GM21737 (cell line): ENCODE measurements around the gene ARTN.

ENCODE experiments used
- ATAC-seq: cut with Tn5 transposase; IDR thresholded peaks from one replicate; pipeline ENCODE4 v1.9.1; 2021; ENCODE audit warnings: mild to moderate bottlenecking, moderate library complexity; ENCODE audit not compliant: unreplicated experiment

The ARTN gene

DNA sequence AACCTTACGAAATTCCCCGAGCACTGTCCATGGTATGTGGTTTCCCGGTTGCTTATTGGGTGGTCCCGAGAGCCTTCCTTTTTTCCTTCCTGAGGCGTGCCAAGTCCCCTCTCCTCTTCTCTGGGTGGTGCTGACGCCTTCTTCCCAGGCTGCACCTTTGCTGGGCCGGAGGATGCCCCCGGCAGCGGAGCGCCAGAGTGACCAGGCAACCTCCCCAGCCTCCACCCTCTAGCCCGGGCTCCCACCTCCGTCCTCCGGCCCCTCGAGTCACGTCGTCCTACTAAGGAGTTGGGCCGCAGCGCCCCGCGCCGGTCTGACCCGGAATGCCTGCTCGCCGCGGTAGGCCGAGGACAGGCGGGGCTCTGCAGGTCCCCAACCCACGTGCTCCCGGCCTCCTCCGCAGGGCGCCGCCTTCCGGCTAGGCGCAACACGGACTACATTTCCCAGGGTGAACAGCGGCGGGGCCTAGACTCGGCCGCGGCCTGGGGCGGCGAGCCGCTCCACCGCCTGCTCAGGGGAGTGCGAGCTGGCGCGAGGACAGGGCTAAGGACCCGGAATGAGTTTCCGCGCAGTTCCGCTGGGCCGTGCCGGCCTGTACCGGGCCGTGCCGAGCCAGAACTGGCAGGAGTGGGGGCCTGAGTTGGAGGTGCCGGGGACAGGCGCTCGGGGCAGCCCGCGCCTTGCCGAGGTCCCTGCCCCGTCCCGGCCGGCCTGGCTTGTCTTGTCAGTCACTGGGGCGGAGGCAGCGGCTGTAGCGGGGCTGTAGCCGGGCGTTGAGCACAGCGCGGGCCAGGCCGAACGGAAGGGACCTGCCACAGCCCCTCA is 12.8 kb downstream of the ARTN start, which contains the start of gene IPO13:
Gene IPO13, plus strand, starts transcription at position 715 of the 825 bp plus-strand sequence. CDS start 651 bp downstream, outside the sequence.
- ATAC-seq = peak; percentile 85

DNA sequence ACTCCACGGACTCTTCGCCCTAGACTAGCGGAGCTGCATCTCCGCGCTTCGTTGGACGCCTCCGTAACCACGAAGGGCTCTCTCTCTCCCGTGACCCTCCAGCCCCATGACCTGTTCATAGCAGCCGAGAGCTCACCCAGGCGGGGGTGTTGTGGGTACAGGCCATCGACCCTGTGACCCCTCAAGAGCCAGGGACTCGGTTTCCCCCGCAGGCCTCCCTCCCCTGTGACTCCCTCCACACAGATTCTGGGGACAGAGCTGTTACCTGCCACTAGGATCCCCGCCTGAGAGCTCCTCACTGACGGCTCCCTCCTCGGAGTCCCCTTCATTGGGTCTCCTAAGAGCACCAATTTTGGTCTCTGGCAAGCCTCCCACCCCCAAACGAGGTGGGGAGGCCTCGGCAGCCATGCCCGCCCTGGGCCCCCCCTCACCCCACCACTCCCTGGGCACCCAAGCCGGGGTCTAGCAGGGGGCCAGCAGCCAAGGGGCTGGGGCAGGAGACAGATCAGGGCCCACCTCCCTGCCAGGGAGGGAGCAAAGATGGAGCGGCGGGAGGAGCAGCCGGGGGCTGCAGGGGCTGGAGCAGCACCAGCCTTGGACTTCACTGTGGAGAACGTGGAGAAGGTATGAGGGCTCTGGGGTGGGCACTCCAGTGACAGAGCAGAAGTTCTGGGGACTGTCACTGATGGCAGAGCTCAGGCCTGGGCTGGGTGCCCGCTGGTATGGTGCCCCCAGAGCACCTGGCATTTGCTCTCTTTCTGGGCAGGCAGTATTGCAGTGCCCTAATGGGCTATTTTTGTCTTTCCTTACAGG is 13.7 kb downstream of the ARTN start:
- peak; percentile 18 for ATAC-seq

DNA sequence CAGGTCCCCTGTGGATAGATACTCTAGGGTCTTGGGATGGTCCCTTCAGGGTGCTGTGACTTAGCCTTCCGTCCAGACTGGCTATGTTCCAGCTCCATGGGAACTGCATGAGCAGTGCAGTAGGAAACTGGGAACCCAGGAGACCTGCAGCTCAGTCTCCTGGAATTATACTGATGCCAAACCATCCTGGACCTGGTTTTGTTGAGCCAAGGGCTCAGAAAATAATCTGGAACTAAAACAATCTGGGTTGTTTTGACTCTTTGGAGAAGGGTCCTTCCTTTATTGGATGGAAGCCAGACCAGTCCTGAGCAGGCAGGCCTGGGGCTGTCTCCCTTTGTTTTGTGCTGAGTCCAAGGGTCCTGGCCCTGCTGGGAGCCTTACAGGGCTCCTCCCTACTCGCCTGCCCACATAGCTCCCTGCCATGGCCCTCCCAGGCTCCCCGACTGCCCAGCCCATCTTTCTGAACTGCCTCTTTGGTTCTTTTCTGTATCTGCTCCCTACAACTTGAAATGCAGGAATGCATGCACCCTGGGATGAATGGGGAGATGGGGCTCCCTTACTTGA is 14.4 kb downstream of the ARTN start:
- ATAC-seq = no peak

GRCh38 chr1:43949678-43950077 is 16.1 kb downstream of the ARTN start:
- no peak for ATAC-seq

DNA sequence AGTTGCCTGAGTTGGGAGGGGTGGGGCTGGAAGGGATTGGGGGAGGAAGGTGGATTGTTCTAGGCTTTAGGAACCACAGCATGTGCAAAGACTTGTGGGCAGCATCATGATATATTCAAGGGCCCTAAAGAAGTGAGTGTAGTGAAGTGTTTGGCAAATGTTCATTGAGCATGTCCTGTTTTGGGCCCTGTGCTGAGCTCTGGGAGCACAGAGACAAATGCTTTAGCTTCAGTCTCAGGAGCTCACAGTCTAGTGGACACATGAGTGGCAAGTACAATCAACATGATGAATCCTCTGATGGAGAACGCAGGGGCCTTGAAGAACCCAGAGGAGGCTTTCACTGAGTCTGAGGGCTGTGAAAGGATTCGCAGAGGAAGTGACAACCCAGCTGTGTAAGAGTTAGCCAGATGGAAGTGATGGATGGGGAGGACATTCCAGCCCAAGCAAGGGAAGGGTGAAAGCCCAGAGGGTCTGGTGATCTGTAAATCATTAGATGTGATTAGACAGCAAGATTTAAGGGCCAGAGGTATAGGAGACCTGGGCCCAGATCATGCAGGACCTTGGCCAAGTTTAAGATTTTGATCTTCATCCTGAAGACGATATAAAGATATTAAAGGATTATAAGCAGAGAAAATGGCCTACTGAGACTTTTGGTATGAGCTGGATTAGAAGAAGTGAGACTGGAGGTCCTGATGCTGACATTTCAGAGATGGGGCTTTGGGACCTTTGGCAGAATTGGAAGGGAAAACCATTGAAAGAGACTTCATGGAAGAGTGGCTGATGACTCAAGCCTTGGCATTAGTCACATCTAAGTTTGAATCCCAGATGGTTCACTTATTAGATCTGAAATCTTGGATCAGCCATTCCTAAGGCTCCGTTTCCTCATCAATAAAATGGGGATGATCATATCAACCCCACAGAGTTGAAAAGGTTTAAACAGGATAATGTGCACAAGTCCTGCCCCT is 17.7 kb downstream of the ARTN start:
- ATAC-seq = no peak

DNA sequence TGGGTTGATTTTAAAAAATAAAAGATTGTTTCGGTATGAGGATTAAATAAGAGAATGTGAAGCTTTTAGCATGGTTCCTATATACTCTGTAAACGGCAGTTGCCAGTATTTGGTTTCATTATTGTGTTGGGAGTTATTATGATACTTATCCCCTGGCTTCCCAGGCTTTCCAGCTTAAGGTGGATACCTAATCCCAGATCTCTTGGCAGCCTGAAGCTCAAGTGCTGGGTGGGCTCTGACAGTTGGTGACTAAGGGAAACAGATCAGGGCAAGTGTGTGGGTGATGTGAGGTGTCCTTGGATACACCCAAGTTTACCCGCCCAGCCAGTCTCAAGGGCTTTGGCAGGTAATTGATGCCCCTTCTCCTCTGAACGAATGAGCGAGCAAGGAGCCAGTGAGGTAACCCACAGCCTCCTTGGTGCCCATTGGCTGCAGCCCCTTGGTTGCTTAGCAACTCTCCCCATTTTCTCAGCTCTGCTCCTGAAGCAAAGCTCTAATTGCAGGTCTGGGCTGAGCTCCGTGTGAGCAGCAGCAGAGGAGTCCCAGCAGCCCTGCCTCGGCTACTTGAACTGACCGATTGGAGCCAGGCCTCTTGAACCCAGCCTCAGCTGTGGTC is 19.2 kb downstream of the ARTN start:
- no peak for ATAC-seq

DNA sequence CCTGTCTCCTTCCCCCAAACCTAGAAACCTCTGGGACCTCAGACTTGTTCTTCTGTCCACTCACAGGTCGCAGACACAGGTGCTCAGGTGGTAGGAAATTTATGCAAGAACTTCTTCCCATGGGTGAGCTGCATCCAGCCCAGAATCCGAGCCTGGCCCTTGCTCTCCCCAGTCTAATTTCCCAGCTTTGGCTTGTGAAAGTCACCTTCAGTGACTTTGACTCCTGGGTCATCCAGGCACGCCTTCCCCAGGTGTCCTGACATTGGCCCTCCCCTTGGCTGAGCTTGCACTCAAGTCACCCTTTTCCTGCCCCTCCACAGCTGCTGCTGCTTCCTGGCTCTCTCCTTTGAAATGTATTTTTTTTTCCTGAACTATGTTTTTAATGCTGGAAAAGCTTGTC is 19.8 kb downstream of the ARTN start:
- no peak for ATAC-seq

DNA sequence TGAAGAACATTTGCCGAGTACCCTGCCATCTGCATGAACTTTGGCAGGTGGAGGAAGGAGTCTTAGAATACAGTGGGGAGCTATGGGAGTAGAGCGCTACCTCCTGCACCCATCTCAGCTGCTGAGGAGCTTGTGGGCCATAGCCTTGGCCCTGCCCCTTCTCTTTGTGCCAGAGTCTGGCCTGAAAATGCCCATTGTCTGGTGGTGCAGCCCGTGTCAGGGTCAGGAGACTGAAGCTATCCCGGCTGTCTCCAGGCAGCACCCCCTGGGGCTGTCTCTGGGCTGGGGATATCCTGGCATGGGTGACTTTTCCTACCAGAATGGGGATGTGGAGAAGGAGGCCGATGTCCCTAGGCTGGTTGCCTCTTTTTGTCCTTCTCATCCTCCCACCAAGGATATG is 20.4 kb downstream of the ARTN start:
- no peak for ATAC-seq

DNA sequence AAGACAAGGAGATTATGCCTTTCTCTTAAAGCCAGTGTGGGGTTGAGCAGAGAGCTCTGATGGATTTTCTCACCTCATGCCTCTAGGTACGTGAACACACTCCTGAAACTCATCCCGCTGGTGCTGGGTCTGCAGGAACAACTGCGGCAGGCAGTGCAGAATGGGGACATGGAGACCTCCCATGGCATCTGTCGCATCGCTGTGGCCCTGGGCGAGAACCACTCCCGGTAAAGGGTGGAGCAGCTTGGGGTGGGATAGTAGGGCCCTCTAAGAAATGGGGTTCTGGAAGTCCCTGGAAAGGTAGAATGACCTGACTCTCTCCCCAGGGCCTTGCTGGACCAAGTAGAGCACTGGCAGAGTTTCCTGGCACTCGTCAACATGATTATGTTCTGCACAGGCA is 22.6 kb downstream of the ARTN start:
- no peak for ATAC-seq

- ATAC-seq = no peak
Observed at GRCh38 chr1:43957407-43958040, 23.9 kb downstream of the ARTN start.

DNA sequence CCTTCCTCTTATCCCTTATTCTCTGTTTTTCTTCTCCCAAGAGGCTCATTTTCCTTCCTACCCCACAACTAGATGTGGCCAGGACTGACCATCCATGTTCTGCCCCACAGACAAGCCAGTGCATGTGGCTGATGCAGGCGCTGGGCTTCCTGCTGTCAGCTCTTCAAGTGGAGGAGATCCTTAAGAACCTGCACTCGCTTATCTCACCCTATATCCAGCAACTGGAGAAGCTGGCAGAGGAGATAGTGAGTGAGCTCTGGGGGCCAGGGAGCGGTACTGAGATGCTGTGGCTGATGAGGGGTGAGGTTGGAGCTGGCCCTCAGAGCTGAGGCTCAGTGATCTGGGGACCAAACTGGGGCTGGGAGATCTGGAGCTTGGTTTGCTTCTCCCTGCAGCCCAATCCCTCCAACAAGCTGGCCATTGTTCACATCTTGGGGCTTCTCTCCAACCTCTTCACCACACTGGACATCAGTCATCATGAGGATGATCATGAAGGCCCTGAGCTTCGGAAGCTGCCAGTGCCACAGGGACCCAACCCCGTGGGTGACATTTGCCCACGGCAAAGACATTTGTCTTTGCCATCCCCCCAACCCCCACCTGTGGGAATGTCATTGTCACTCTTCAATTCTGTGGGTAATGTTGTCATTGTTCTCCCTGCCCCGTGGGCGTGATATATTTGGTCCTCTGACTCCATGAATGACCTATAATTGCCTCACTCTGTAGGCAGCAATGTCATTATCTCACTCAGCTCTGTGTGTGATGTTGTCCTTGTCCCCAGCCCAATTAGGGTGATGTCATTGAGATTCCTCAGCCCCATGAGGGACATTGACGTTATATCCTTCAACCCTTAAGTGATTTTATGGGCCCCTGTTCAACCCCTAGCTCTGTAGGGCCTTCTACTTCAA is 25.0 kb downstream of the ARTN start:
- no peak for ATAC-seq

GRCh38 chr1:43960798-43961197 is 27.2 kb downstream of the ARTN start:
- ATAC-seq = no peak

- ATAC-seq = no peak
Observed at GRCh38 chr1:43961692-43962091, 28.1 kb downstream of the ARTN start.

DNA sequence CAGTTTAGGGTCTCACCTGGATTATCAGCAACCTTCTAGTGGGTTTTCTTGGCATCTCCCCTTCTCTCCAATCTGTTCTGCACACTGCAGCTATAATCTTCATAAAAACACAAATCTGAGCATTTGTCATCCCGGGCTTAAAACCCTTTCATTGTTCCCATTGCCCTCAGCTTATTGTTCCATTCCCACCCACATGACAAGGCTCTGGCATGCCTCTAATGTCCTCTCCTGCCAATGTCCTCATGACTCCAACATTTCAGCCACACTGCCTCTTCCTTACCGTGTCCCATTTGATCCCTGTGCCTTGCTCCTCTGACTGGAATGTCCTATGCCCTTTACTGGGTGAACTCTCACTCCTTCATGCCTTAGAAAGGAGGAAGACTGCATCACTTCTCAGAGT is 28.7 kb downstream of the ARTN start:
- no peak for ATAC-seq

GRCh38 chr1:43963006-43963405 is 29.4 kb downstream of the ARTN start:
- no peak for ATAC-seq

- ATAC-seq = no peak
Observed at GRCh38 chr1:43963890-43964289, 30.3 kb downstream of the ARTN start.

DNA sequence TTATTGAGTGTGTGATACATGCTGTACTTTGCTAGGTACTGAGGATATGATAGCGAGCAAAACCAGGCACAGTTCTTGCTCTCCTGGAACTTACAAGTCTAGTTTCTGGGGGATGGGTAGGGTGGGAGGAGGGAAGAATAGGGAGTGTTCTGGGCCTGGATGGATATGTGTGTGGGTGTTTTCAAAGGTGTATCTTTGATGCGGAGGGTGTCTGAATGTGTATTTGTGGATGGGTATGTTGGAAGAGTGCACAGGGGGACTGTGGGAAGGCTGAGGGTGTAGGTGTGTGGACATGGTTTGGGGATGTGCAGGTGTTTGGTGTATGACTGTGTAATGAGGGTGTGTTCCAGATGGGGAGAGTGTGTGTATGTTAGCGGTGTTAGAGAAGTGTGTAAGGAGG is 31.7 kb downstream of the ARTN start:
- no peak for ATAC-seq

GRCh38 chr1:43968348-43968948 is 34.8 kb downstream of the ARTN start:
- ATAC-seq = no peak
